GM19238 (cell line): ENCODE data around the gene SACM1L.

Source experiments
- DNase-seq: peaks from one replicate; pipeline ENCODE4 v3.0.0; 2011; ENCODE audit warnings: low spot score; ENCODE audit not compliant: insufficient read length

Gene SACM1L

GRCh38 chr3:45688882-45689786 lies at the start of gene SACM1L:
TSS of gene SACM1L (plus strand) at chr3:45689396. CDS start at chr3:45689466, 70 bp downstream.
- DNase-seq = peak; percentile 70

- no peak for DNase-seq
Measured at GRCh38 chr3:45640091-45640507, 49.1 kb upstream of the SACM1L start.

DNA sequence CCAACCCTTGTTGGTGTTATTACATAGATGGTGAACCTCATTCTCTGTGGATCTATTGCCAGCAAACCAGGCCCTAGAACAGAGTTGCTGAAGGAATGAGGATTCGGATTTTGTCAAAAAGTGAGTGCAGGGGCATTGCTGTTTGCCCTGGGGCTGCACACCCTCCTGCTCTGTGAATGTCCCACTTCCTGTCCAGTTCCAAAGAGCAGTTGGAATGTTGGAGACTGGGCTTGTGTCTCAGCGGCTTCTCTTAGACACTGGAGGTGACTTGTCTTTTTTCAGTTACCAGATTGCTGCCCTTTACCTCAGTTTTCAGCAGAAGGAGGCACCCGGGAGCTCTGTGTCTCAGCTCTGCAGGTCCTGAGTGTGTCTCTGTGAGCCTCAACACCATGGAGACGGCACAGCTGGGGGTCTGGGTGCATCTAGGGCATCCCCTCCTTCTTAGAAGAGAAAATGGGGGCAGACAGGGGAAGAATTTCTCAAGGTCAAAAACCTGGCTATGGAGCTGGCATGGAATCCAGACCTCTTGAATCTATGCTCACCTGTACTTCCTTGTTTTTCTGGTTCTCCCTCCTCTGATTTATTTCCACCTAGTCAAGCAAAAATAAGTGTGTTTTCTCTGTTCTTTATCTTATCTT lies 48.4 kb upstream of the SACM1L start:
- no peak for DNase-seq

DNA sequence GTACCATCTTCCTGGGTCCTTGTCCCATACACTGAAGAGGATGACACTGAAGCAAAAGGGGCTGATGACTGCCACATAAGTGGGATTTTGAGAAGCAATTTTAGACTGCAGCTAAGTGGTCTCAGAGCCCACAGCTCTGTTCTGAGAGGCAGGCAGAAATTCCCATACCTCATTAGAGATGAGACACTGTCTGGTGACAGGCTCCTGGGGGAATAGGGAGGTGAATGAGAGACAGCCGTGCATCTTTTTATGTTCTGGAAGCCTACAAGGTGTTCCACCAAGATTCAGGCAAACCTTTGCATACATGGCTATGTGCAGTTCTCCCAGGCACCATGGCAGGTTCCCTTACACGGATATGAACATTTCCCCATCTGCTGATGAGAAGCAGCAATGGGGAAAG lies 47.4 kb upstream of the SACM1L start:
- DNase-seq = no peak

- no peak for DNase-seq
Measured at GRCh38 chr3:45642731-45643152, 46.5 kb upstream of the SACM1L start.

DNA sequence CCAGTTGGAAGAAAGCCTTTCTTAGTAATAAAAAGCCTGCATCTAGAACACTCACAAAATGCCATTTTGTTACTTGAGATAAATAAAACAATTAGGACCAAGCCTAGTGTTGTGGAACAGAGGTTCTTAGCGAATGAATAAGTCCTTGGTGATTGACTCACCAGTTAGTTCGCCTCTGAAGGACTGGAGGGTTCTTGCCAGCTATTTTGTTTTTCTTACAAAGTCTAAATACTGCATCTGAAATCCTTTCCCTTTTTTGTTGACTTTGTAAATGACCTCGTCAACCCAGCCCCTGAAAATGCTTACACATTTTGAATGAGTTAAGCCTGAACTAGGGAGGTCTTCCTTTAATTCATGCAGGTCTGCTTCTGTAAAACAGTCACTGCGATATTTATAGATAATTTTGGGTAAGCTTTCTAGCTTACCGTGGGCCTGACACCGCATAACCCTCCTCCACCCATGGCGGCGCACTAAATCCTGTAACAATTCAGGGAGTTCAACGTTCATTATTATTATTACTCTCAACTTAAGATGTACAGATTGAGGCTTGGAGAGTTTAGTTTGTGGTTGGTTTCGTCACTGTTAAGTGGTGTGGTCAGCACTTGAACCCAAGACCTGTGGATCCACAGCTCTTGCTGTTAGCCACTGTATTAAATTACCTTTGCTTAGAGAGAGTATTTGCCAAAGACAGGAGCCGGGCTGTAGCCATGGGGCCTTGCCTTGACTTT lies 45.0 kb upstream of the SACM1L start:
- DNase-seq = no peak

GRCh38 chr3:45644791-45645201 lies 44.4 kb upstream of the SACM1L start:
- DNase-seq = no peak

GRCh38 chr3:45646051-45646585 lies 43.1 kb upstream of the SACM1L start:
- DNase-seq = no peak

- DNase-seq = no peak
Measured at GRCh38 chr3:45647148-45647619, 42.0 kb upstream of the SACM1L start.

- DNase-seq = no peak
Measured at GRCh38 chr3:45653205-45653604, 36.0 kb upstream of the SACM1L start.

DNA sequence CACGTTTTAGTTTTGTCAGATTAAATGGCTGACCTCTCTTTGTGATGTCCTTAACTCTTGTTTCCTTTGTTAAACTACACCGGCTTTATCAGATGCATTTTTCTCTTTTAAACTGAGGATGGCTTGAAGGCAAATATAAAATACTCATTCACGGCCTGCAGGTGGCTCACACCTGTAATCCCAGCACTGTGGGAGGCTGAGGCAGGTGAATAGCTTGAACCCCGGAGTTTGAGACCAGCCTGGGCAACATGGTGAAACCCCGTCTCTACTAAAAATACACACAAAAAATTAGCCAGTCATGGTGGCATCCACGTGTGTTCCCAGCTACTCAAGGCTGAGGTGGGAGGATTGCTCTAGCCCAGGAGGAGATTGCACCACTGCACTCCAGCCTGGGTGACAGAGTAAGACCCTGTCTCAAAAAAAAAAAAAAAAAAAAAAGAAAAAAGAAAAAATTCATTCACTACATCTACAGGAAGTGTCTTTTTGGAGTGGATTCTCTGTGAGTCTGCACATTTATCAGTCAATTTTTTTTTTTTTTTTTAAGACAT lies 34.7 kb upstream of the SACM1L start:
- no peak for DNase-seq

DNA sequence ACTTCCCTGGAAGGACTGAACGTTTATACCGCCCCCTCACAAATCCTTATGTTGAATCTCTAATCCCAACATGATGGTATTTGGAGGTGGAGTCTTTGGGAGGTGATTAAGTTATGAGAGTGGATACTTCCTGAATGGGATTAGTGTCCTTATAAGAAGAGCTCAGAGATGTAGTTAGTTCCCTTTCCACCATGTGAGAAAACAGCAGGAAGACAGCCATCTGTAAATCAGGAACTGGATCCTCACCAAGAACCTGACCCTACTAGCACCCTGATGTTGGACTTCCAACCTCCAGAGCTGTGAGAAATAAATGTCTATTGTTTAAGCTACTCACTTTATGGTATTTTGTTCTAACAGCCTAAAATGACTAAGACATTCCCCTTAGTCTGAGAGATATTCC lies 33.3 kb upstream of the SACM1L start:
- DNase-seq = no peak

- DNase-seq = peak; percentile 76
Measured at GRCh38 chr3:45656575-45657363, 32.4 kb upstream of the SACM1L start.

GRCh38 chr3:45657853-45658252 lies 31.3 kb upstream of the SACM1L start:
- DNase-seq = no peak

- no peak for DNase-seq
Measured at GRCh38 chr3:45659661-45660566, 29.3 kb upstream of the SACM1L start.

- DNase-seq = no peak
Measured at GRCh38 chr3:45660567-45660901, 28.7 kb upstream of the SACM1L start.

DNA sequence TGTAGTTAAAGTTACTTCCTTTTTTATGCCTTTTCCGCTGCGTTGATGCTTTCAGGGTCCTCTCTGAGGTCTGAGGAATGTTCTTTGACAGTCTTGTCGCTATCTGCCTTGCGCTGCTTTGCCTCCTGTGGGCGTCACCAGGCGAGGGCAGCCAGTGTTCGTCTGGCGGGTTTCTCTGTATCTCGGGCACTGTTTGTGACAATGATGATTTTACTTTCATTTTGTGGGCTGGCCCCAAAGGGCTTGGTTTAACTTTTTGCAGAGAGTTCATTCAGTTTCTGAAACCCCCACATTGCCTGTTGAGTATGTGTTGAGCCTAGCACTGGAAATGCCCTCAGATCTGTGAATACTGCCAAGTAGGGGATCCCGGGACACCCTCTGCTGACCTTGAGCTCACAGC lies 24.6 kb upstream of the SACM1L start:
- peak; percentile 40 for DNase-seq

- DNase-seq = no peak
Measured at GRCh38 chr3:45665101-45665572, 24.1 kb upstream of the SACM1L start.

GRCh38 chr3:45666757-45667431 lies 22.3 kb upstream of the SACM1L start:
- no peak for DNase-seq
